Measurements from ENCODE around the gene ADAMTS2. TPM values are rescaled to one million over a fixed set of nuclear protein-coding genes. Genes with fewer than 3 reads are reported as not detected.

The ADAMTS2 gene
- total and polyA plus RNA-seq, 2 of the 4 experiments (the other 2 are of a cell fraction): 19.0 to 58.8 TPM

- BruUV-seq (replicated peaks): no TSS peak
- Histone ChIP-seq H3K27ac (ENCODE audit: insufficient read depth, low read length) (no peak overlapping the region), H2AFZ (replicated peaks; ENCODE audit: low read length, poor library complexity) (no peak overlapping the region), H2AK9ac (replicated peaks; ENCODE audit: low read depth, low read length, poor library complexity) (no peak overlapping the region), H3K4me1 (ENCODE audit: control insufficient read depth, insufficient read depth, low read length) (no peaks in the 10 kb centered on the region), H2BK20ac (ENCODE audit: low read depth, low read length) (no peak overlapping the region), H2AK5ac (ENCODE audit: low read depth, low read length) (no peak overlapping the region), H3K9ac (ENCODE audit: low read depth, low read length) (no peak overlapping the region), H3K36me3 (ENCODE audit: control insufficient read depth, insufficient read depth, low read length) (peaks cover under 1% of the 10 kb centered on the region; the same call in 1 of the 2 replicates), H3K9me1 (ENCODE audit: insufficient read depth, low read length) (no peaks in the 10 kb centered on the region), H3K56ac (ENCODE audit: extremely low read depth, insufficient read depth, low read length) (no peak overlapping the region), H2BK120ac (ENCODE audit: low read depth, low read length) (no peak overlapping the region), H3K27me3 (ENCODE audit: control insufficient read depth, insufficient read depth, low read length) (no peaks in the 10 kb centered on the region), H3K14ac (replicated peaks; ENCODE audit: low read depth, low read length) (no peak overlapping the region), H4K5ac (ENCODE audit: low read depth, low read length) (no peak overlapping the region), H3K18ac (ENCODE audit: low read depth, low read length) (no peak overlapping the region), H4K20me1 (ENCODE audit: insufficient read depth, low read length) (no peaks in the 10 kb centered on the region), H2BK15ac (ENCODE audit: low read depth, low read length) (no peak overlapping the region), H3K9me3 (ENCODE audit: control insufficient read depth, insufficient read depth, low read length) (peaks cover 4% of the 10 kb centered on the region; the same call in 1 of the 2 replicates), H2BK5ac (ENCODE audit: low read depth, low read length, poor library complexity, severe bottlenecking) (no peak overlapping the region), H3K4me2 (ENCODE audit: low read depth, low read length) (no peak overlapping the region), H3K23ac (ENCODE audit: low read depth, low read length) (no peak overlapping the region), H4K8ac (ENCODE audit: low read depth in 2 of 2, low read length in 2 of 2) (no peak overlapping the region), H4K91ac (ENCODE audit: insufficient read depth, low read depth, low read length) (no peak overlapping the region), H3K4me3 (ENCODE audit: insufficient read depth, low read depth, low read length) (no peak overlapping the region), H3K4ac (ENCODE audit: low read depth, low read length) (peak overlapping the region; percentile 19; the same call in 1 of the 2 replicates), H3K79me1 (ENCODE audit: low read depth in 1 of 2, low read length in 2 of 2) (peaks cover 0 to 5% of the 10 kb centered on the region in 2 experiments; a peak in 1 of 4 replicates)
- in situ Hi-C loops (cut with MboI; ENCODE audit: low sequenced_read_pairs): loop anchor here (5.0 to 10.0 kb wide), 3 partner anchors 179 to 329 kb away; partner anchors contain the start of gene ADAMTS2
- no peak for DNase-seq
- ChIA-PET POLR2A (ENCODE audit: unreplicated experiment) (no interaction called here), CTCF (interaction anchor here (0.5 to 1.5 kb wide), 8 partner anchors 12 to 326 kb away, joined by 3 to 14 read pairs (median 3); no protein-coding TSS in a partner anchor)
- no CpG with 5 or more reads among the region's 12 CpGs for WGBS, 2 experiments (ENCODE audit: extremely low coverage in 2 of 2, insufficient read length in 1 of 2)
- dilution Hi-C loops (cut with HindIII; ENCODE audit: low sequenced_read_pairs, unreplicated experiment): no loop called here
- no peak for ATAC-seq (ENCODE audit: low read depth)
- TF ChIP-seq BHLHE40 (IDR thresholded peaks at IDR 0.05; ENCODE audit: low read depth, low read length) (no peak), NFE2L2 (IDR thresholded peaks at IDR 0.05; ENCODE audit: low read depth, low read length) (no peak), ELK1 (IDR thresholded peaks at IDR 0.05; ENCODE audit: borderline replicate concordance, low read depth, low read length) (no peak), RCOR1 (IDR thresholded peaks at IDR 0.05; ENCODE audit: insufficient replicate concordance, low read length) (no peak), CTCF (conservative IDR thresholded peaks at IDR 0.05; ENCODE audit: low read depth, low read length) (no peak), MAZ (IDR thresholded peaks at IDR 0.05; ENCODE audit: borderline replicate concordance, low read depth, low read length) (no peak), SMC3 (IDR thresholded peaks at IDR 0.05; ENCODE audit: low read depth, low read length) (no peak)
- intact Hi-C loops (cut with micrococcal nuclease): loop anchor here (1.0 to 5.0 kb wide), 3 partner anchors 99 to 326 kb away; no protein-coding TSS in a partner anchor
Measured at GRCh38 chr5:179167871-179168451, 177.3 kb downstream of the ADAMTS2 start.
